T-helper 17 cell (primary cell): ENCODE data around the gene SNRK. TPM values are rescaled to one million over a fixed set of nuclear protein-coding genes. Genes with fewer than 3 reads are reported as not detected.

Experiments
- ATAC-seq: fragments of 150-1000 bp; cut with Tn5 transposase; 2 replicates; pipeline ENCODE4 v1.10.0; 2021; ENCODE audit warnings: mild to moderate bottlenecking, moderate library complexity
- DNase-seq, 3 donors: peaks; one replicate each; pipeline versions ENCODE4 v3.0.0 to v3.0.0-alpha.2; 2020 to 2021
- H3K9me3 ChIP-seq: one replicate; pipeline ENCODE4 v1.7.0; 2013; ENCODE audit warnings: low read length, mild to moderate bottlenecking; ENCODE audit not compliant: control insufficient read depth, poor library complexity, severe bottlenecking
- H3K27ac Mint-ChIP-seq: one replicate; pipeline ENCODE4 v1.8.0; 2022; ENCODE audit warnings: mild to moderate bottlenecking, moderate library complexity, mixed read lengths
- H3K27me3 Mint-ChIP-seq: one replicate; pipeline ENCODE4 v1.8.0; 2022; ENCODE audit warnings: mixed read lengths
- H3K36me3 Mint-ChIP-seq: one replicate; pipeline ENCODE4 v1.8.0; 2022; ENCODE audit warnings: low read depth, mixed read lengths
- H3K4me1 Mint-ChIP-seq: one replicate; pipeline ENCODE4 v1.8.0; 2022; ENCODE audit warnings: mild to moderate bottlenecking, mixed read lengths
- H3K4me3 Mint-ChIP-seq: one replicate; pipeline ENCODE4 v1.8.0; 2022; ENCODE audit warnings: mild to moderate bottlenecking, moderate library complexity, mixed read lengths
- total RNA-seq, 4 donors: library from RNA in 2 of 4; stranded (reverse) in 2 of 4; gene quantifications; one replicate each; pipeline ENCODE4 v1.2.3 and lab custom pipeline; 2022 to 2026

Gene SNRK
- total RNA-seq, 2 donors from 2014 or later = 127 to 159 TPM

DNA sequence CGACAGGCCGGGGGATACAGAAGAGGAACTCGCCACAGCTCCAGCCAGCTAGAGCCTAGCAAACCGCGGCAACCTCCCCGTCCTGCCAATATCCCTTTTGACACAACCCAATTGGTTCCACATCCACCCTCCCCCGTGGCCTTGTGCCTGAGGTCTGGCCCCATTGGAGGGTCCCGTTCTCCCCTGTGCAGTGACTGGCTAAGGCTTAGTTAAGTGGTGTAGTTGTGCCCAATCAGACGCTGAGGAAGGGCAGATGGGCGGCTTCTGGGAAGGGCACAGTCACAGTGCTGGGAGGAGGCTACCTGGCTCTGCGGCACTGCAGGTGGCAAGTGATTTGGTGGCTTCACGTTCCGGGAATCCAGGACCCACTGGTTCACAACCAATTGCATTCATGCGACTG lies 78.6 kb downstream of the SNRK start:
- H3K4me1 Mint-ChIP-seq = no peaks in the 10 kb centered on the region
- DNase-seq (no peak), ATAC-seq (no peak)
- H3K4me3 Mint-ChIP-seq = no peak overlapping the region
- H3K36me3 Mint-ChIP-seq = no peaks in the 10 kb centered on the region
- no peaks in the 10 kb centered on the region for H3K9me3 ChIP-seq
- no peak overlapping the region for H3K27ac Mint-ChIP-seq
- no peaks in the 10 kb centered on the region for H3K27me3 Mint-ChIP-seq

DNA sequence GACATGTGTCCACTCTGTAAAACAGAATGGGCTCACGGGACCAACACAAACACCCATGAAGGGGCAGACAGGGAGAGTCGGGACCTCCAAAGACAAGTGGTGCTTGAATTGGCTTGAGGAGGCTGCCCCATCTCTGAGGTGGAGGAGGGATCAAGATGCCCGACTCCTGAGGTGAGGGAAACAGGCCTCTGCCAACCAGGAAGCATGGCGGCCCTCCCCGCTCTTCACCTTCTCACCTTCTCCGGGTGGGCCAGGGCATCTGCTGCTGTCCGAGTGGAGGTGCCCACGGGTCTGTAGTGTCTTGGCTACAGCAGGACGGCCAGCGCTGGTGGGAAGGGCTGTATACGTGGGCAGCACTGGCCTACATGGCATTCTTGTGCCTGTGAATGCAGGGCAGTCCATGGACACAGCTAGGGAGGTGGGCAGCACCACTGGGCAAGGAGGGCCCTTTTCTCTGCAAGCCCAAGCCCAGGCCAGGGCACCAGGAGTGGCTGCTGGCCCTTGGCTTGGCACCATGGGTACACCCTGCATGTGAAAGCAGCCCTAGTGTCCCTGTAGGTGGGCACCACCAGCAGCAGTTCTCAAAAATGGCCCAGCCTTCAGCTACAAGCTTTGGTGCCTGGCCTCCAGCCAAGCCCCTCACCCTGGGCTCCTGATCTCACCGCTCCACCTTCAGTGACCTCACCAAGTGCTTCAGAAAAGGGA lies 79.4 kb downstream of the SNRK start:
- no peaks in the 10 kb centered on the region for H3K4me1 Mint-ChIP-seq
- no peak overlapping the region for H3K27ac Mint-ChIP-seq
- no peak for DNase-seq
- no peaks in the 10 kb centered on the region for H3K27me3 Mint-ChIP-seq
- H3K4me3 Mint-ChIP-seq = no peak overlapping the region
- no peak for ATAC-seq
- H3K9me3 ChIP-seq = no peaks in the 10 kb centered on the region
- H3K36me3 Mint-ChIP-seq = no peaks in the 10 kb centered on the region

DNA sequence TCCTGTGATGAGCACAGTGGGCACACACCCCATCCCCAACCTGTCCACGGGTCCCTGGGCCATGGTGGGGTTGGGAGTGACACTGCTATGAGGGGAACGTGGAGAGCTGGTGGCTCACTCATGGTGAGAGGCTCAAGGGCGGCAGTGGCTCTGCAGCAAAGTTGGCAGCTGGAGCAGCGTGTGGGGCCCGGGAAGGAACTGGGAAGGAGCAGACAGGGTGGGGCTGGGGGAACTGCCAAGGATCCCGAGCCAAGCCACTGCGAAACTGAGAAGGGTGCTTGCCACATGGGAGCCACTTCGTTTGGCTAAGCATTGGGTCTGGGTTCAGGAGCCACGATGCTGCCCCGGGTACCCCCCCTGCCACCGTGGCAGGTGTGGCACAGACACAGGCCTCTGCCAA lies 80.1 kb downstream of the SNRK start:
- no peak overlapping the region for H3K4me3 Mint-ChIP-seq
- H3K27me3 Mint-ChIP-seq = no peaks in the 10 kb centered on the region
- H3K9me3 ChIP-seq = no peaks in the 10 kb centered on the region
- ATAC-seq = no peak
- no peak for DNase-seq
- no peaks in the 10 kb centered on the region for H3K36me3 Mint-ChIP-seq
- H3K27ac Mint-ChIP-seq = peak overlapping the region; percentile 74
- H3K4me1 Mint-ChIP-seq = no peaks in the 10 kb centered on the region

DNA sequence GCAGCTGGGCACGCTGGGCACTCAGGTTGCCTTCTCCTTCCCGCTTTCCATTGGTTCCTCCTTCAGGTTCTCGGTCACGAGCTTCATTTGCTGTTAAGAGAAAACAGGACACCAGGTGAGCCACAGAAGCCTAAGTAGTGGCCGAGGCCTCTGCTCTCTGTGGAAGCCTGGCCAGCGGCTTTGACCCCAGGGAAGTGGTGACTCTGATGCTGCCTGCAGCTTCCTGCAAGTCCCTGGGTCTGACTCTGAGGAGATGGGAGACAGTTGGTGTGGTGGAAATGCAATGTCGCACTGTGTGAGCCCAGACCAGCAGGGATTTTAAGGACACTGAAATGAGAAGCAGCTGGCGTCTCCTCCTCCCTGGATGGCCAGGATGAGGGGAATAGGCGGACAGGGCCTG lies 80.5 kb downstream of the SNRK start:
- no peak overlapping the region for H3K4me3 Mint-ChIP-seq
- DNase-seq = no peak
- H3K4me1 Mint-ChIP-seq = no peaks in the 10 kb centered on the region
- ATAC-seq = no peak
- no peaks in the 10 kb centered on the region for H3K27me3 Mint-ChIP-seq
- peak overlapping the region; percentile 74 for H3K27ac Mint-ChIP-seq
- H3K9me3 ChIP-seq = no peaks in the 10 kb centered on the region
- no peaks in the 10 kb centered on the region for H3K36me3 Mint-ChIP-seq

- DNase-seq = no peak
- no peaks in the 10 kb centered on the region for H3K9me3 ChIP-seq
- Mint-ChIP-seq H3K4me1 (no peaks in the 10 kb centered on the region), H3K4me3 (no peak overlapping the region), H3K36me3 (no peaks in the 10 kb centered on the region), H3K27me3 (no peaks in the 10 kb centered on the region), H3K27ac (no peak overlapping the region)
- peak; percentile 28 for ATAC-seq
Measured at GRCh38 chr3:43369404-43370292, 83.3 kb downstream of the SNRK start.

DNA sequence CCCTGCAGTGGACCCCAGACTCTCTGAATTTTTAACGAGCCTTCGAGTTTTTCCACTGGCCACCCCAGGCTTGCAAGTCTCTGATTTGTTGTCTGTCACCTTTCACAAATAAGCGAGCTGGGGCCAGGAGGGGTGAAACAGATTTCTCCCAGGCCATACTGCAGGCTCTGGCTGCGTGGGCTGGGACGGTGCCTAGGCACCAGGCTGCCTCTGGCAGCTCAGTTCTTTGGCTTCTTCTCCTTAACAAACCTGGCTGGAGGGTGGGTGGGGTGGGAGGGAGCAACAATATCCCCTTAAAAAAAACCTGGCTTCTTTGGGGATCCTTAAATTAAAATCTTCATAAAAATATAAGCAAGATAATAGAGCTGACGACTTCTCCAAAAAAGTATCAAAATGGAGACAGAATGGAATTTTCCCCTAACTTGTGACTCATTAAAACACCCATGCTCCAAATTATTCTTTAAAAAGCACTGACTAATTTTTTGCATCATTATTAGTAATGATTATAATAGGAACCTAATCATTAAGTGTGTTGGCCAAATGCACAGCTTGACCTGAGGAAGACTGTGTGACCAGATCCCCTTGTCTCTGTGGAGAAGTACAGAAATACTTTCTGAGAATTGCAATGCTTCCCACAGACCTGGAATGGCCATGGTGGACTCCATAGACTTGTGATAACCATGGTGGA lies 84.1 kb downstream of the SNRK start:
- Mint-ChIP-seq H3K4me1 (no peaks in the 10 kb centered on the region), H3K4me3 (no peak overlapping the region), H3K27me3 (no peaks in the 10 kb centered on the region), H3K27ac (no peak overlapping the region), H3K36me3 (no peaks in the 10 kb centered on the region)
- H3K9me3 ChIP-seq = no peaks in the 10 kb centered on the region
- no peak for DNase-seq
- ATAC-seq = no peak

DNA sequence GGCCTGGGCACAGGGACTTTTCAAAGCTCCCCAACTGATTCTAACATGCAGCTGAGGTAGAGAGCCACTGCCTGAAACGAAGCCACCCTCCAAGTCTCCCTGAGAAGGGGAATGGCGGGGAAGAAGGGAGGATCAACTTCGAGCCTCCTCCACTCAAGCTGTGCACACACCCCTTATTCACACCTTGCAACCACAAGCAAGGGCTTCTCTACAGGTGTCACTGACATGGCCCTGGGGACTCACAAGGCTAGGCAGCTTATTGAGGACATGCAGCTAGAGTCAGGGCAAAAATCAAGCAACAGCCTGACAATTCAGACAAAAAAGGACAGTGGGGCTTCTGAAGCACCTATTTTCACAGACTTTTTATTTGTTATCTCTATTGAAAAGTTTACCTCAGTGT lies 85.2 kb downstream of the SNRK start:
- no peak overlapping the region for H3K27ac Mint-ChIP-seq
- H3K4me1 Mint-ChIP-seq = peaks cover 2% of the 10 kb centered on the region
- no peaks in the 10 kb centered on the region for H3K36me3 Mint-ChIP-seq
- no peak for DNase-seq
- ATAC-seq = no peak
- no peak overlapping the region for H3K4me3 Mint-ChIP-seq
- no peaks in the 10 kb centered on the region for H3K9me3 ChIP-seq
- H3K27me3 Mint-ChIP-seq = no peaks in the 10 kb centered on the region

- ATAC-seq (no peak), DNase-seq (no peak)
- Mint-ChIP-seq H3K27me3 (no peaks in the 10 kb centered on the region), H3K36me3 (no peaks in the 10 kb centered on the region), H3K4me1 (peaks cover 4% of the 10 kb centered on the region), H3K4me3 (no peak overlapping the region), H3K27ac (no peak overlapping the region)
- no peaks in the 10 kb centered on the region for H3K9me3 ChIP-seq
Measured at GRCh38 chr3:43372007-43372740, 85.8 kb downstream of the SNRK start.

DNA sequence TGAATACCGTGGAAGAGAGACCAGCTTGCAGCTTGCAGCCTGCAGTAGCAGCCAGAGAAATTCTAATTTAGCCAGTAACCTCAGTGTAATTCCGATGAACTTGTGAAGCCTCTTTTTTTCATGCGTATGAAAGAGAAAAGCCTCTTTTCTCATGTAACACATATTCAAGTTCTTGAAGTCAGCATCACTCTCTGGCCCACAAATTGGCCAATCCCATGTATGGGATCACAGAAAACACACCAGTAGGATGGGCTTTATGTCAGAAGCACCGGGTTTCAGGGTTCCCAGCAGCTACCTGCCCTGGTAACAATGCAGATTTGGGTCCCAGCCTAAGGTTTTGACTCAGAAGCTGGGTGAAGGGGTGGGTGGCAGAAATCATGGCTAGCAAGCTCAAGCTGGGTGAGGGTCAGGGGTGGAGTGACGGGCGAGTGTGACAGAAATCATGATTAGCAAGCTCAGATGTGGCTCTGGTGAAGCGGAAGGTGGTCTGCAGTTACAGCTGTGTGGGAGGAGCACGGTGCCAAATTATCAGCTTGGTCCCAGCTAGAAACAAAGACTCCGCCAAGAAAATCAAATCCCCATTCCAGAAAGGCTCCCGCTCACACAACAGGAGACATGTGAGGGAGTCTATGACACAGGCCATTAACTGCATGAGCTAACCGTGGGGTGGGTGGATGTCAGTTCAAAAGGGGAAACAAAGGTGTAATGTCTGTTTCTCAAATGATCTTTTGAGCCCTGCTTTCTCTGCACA lies 86.6 kb downstream of the SNRK start:
- peaks cover 9% of the 10 kb centered on the region for H3K4me1 Mint-ChIP-seq
- H3K27ac Mint-ChIP-seq = no peak overlapping the region
- H3K36me3 Mint-ChIP-seq = no peaks in the 10 kb centered on the region
- H3K4me3 Mint-ChIP-seq = no peak overlapping the region
- DNase-seq (no peak), ATAC-seq (no peak)
- no peaks in the 10 kb centered on the region for H3K9me3 ChIP-seq
- H3K27me3 Mint-ChIP-seq = no peaks in the 10 kb centered on the region

DNA sequence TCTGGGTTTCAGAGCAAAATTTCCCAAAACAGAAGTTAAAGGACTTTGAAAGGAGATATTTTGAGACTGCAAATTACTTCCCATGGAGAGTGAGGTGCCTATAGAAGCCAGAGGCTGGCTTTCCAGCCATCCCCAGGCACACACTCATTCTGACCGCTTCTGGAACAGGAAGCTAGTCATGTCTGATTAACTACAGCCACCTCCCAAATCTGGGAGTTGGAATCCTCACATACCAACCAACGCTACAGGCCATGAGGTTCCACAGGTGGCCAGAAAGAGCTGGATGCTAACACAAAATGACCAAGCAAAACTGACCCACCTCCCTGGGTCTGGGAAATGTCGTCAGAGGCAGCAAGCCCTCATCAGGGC lies 87.2 kb downstream of the SNRK start:
- Mint-ChIP-seq H3K4me1 (peaks cover 13% of the 10 kb centered on the region), H3K27me3 (no peaks in the 10 kb centered on the region), H3K4me3 (no peak overlapping the region), H3K36me3 (no peaks in the 10 kb centered on the region), H3K27ac (no peak overlapping the region)
- H3K9me3 ChIP-seq = no peaks in the 10 kb centered on the region
- no peak for DNase-seq
- ATAC-seq = no peak

DNA sequence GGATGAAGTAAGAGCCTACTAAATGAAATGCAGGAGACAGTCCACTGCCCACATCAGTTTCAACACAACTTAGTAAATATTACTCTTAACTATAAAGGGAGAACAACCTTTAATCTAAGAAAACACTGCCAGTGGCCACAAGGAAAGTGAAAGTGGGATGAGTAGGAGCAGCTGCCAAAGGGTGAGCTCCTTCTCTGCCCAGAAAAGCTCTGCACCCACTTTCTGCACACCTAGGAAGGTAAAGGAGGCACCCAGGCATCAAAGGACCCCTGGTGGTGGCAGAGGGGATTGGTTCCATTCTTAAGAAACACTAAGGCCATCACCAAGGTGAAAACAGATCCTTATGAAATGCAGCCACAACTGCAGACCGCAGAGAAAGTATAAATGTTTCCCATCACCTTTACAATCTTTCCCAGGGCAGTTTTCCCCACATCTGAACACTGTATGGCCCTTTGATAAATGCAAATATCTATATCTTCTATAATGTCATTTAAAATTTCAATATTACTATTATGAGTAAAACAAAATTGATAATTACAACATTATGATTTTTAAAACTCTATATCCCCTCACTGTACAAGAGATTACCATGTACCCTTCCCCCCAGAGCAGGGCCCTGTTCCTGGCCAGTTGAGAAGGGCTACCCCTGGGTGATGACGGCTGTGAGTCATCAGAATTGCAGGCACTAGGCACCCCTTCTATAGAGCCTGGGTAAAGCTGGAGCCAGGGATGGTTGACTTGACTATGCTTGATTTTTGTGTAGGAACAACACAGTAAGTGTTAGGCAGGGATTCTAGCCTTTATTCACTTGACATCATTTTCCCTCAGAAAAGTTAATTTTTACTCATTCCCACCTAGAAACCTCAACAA lies 92.0 kb downstream of the SNRK start:
- ATAC-seq = peak; percentile 96
- DNase-seq = peak; percentile 37 to 57 (median 39)
- H3K9me3 ChIP-seq = no peaks in the 10 kb centered on the region
- no peak overlapping the region for H3K4me3 Mint-ChIP-seq
- H3K36me3 Mint-ChIP-seq = no peaks in the 10 kb centered on the region
- H3K27ac Mint-ChIP-seq = peak overlapping the region; percentile 51
- H3K27me3 Mint-ChIP-seq = no peaks in the 10 kb centered on the region
- peaks cover 16% of the 10 kb centered on the region for H3K4me1 Mint-ChIP-seq

DNA sequence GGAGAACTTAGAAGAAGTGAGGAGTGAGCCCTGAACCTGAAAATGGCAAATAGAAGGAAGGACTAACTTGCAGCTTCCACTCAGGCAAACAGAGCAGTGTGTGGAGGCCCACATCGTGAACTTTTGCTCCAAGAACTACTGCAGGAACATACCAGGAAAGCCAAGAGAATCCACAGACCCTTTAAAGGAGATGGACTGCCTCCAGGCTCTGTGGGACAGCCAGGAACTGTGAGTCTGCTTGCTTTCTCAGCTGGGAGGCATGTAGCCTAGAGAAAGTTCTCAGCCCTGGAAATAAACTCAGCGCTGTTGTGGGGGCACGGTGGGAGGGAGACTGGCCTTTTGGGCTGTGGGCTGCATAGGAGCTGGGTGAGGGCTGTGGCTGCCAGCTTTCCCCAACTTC lies 93.0 kb downstream of the SNRK start:
- no peak for ATAC-seq
- Mint-ChIP-seq H3K27me3 (no peaks in the 10 kb centered on the region), H3K4me3 (no peak overlapping the region), H3K27ac (peak overlapping the region; percentile 51), H3K4me1 (peaks cover 17% of the 10 kb centered on the region), H3K36me3 (no peaks in the 10 kb centered on the region)
- no peak for DNase-seq
- H3K9me3 ChIP-seq = no peaks in the 10 kb centered on the region
